Measurements from ENCODE around the gene AMN. TPM values are rescaled to one million over a fixed set of nuclear protein-coding genes. Genes with fewer than 3 reads are reported as not detected.

AMN gene
- total and polyA plus RNA-seq, 4 donors = 2.1 to 51.2 (median 8.6) TPM

DNA sequence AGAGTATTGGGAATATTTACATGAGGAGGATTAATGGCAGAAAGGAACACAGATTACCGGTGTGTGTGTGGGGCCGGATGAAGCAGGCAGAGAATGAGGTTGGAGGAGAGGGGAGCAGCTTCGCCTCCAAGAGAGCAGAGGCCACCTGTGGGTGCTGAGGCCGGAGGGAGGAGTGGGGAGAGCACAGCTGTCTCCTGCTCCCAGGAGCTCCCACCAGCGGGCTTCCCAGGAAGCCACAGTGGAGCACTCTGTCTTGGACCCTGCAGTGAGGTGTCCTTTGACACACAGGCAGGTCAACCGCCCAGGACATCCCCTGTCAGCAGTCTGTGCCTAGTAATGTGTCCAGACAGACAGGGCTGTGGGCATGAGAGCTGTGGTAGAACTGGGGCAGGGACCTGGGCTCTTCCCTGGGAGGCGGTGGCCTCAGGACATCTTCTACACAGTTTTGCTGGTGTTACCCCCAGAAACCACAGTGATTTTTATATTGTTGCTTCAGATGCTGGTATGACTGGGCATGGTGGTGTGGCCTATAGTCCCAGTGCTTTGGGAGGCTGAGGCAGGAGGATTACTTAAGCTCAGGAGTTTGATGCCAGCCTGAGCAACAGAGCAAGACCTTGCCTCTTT lies 18.5 kb upstream of the AMN start:
- Histone ChIP-seq H3K9ac (ENCODE audit: low read depth in 1 of 2, low read length in 2 of 2) (no peak overlapping the region), H3K4me3 (ENCODE audit: low read depth in 1 of 3, low read length in 3 of 3) (no peak overlapping the region), H3K9me3 (ENCODE audit: control insufficient read depth in 4 of 4, low read length in 3 of 4) (no peaks in the 10 kb centered on the region), H3K27ac (ENCODE audit: low read depth in 1 of 2, low read length in 2 of 2) (no peak overlapping the region), H3K27me3 (ENCODE audit: control insufficient read depth in 4 of 4, insufficient read depth in 4 of 4, low read length in 3 of 4) (no peaks in the 10 kb centered on the region), H3K36me3 (ENCODE audit: control insufficient read depth in 4 of 4, insufficient read depth in 3 of 4, low read depth in 1 of 4, low read length in 3 of 4) (peaks cover 0 to 34% (median 3%) of the 10 kb centered on the region in 4 donors), H3K4me1 (ENCODE audit: control insufficient read depth in 4 of 4, insufficient read depth in 4 of 4, low read length in 3 of 4) (no peaks in the 10 kb centered on the region)
- DNase-seq (ENCODE audit: low spot score) = no peak
- over 99% methylated on average over 7 of the region's 7 CpGs for WGBS
- TF ChIP-seq TAF1 (conservative IDR thresholded peaks at IDR 0.05) = no peak
- no peak for TF ChIP-seq HNF4G (IDR thresholded peaks at IDR 0.05)
- TF ChIP-seq, protein P1, sequence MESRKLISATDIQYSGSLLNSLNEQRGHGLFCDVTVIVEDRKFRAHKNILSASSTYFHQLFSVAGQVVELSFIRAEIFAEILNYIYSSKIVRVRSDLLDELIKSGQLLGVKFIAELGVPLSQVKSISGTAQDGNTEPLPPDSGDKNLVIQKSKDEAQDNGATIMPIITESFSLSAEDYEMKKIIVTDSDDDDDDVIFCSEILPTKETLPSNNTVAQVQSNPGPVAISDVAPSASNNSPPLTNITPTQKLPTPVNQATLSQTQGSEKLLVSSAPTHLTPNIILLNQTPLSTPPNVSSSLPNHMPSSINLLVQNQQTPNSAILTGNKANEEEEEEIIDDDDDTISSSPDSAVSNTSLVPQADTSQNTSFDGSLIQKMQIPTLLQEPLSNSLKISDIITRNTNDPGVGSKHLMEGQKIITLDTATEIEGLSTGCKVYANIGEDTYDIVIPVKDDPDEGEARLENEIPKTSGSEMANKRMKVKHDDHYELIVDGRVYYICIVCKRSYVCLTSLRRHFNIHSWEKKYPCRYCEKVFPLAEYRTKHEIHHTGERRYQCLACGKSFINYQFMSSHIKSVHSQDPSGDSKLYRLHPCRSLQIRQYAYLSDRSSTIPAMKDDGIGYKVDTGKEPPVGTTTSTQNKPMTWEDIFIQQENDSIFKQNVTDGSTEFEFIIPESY (IDR thresholded peaks at IDR 0.05) = no peak
- TF ChIP-seq ATF3 (IDR thresholded peaks at IDR 0.05) = no peak
- TF ChIP-seq HNF4A (conservative IDR thresholded peaks at IDR 0.05) = no peak
- no peak for TF ChIP-seq MAX (IDR thresholded peaks at IDR 0.05)
- no peak for TF ChIP-seq FOXA2 (IDR thresholded peaks at IDR 0.05)
- TF ChIP-seq, protein P2, sequence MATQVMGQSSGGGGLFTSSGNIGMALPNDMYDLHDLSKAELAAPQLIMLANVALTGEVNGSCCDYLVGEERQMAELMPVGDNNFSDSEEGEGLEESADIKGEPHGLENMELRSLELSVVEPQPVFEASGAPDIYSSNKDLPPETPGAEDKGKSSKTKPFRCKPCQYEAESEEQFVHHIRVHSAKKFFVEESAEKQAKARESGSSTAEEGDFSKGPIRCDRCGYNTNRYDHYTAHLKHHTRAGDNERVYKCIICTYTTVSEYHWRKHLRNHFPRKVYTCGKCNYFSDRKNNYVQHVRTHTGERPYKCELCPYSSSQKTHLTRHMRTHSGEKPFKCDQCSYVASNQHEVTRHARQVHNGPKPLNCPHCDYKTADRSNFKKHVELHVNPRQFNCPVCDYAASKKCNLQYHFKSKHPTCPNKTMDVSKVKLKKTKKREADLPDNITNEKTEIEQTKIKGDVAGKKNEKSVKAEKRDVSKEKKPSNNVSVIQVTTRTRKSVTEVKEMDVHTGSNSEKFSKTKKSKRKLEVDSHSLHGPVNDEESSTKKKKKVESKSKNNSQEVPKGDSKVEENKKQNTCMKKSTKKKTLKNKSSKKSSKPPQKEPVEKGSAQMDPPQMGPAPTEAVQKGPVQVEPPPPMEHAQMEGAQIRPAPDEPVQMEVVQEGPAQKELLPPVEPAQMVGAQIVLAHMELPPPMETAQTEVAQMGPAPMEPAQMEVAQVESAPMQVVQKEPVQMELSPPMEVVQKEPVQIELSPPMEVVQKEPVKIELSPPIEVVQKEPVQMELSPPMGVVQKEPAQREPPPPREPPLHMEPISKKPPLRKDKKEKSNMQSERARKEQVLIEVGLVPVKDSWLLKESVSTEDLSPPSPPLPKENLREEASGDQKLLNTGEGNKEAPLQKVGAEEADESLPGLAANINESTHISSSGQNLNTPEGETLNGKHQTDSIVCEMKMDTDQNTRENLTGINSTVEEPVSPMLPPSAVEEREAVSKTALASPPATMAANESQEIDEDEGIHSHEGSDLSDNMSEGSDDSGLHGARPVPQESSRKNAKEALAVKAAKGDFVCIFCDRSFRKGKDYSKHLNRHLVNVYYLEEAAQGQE (IDR thresholded peaks at IDR 0.05) = no peak
- TF ChIP-seq SP1 (IDR thresholded peaks at IDR 0.05) = no peak
- TF ChIP-seq EGR1 (IDR thresholded peaks at IDR 0.05; ENCODE audit: low read depth in 2 of 2) = no peak
- TF ChIP-seq YY1 (IDR thresholded peaks at IDR 0.05) = no peak
- no peak for TF ChIP-seq GABPA (IDR thresholded peaks at IDR 0.05 in 1 of 2, conservative IDR thresholded peaks at IDR 0.05 in 1 of 2)

DNA sequence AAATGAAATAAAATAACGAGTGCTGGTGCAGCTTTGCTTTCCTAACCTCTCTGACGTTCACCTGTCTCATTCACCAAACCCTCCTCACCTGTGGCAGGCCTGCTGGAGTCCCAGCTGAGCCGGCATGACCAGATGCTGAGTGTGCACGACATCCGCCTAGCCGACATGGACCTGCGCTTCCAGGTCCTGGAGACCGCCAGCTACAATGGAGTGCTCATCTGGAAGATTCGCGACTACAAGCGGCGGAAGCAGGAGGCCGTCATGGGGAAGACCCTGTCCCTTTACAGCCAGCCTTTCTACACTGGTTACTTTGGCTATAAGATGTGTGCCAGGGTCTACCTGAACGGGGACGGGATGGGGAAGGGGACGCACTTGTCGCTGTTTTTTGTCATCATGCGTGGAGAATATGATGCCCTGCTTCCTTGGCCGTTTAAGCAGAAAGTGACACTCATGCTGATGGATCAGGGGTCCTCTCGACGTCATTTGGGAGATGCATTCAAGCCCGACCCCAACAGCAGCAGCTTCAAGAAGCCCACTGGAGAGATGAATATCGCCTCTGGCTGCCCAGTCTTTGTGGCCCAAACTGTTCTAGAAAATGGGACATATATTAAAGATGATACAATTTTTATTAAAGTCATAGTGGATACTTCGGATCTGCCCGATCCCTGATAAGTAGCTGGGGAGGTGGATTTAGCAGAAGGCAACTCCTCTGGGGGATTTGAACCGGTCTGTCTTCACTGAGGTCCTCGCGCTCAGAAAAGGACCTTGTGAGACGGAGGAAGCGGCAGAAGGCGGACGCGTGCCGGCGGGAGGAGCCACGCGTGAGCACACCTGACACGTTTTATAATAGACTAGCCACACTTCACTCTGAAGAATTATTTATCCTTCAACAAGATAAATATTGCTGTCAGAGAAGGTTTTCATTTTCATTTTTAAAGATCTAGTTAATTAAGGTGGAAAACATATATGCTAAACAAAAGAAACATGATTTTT lies 17.1 kb upstream of the AMN start:
- H3K9ac ChIP-seq (ENCODE audit: low read depth in 1 of 2, low read length in 2 of 2) = no peak overlapping the region
- DNase-seq (ENCODE audit: low spot score) = no peak
- WGBS = 97% methylated on average over 38 of the region's 38 CpGs
- H3K4me1 ChIP-seq (ENCODE audit: control insufficient read depth in 4 of 4, insufficient read depth in 4 of 4, low read length in 3 of 4) = no peaks in the 10 kb centered on the region
- peaks cover 0 to 29% (median 3%) of the 10 kb centered on the region in 4 donors for H3K36me3 ChIP-seq (ENCODE audit: control insufficient read depth in 4 of 4, insufficient read depth in 3 of 4, low read depth in 1 of 4, low read length in 3 of 4)
- no peaks in the 10 kb centered on the region for H3K9me3 ChIP-seq (ENCODE audit: control insufficient read depth in 4 of 4, low read length in 3 of 4)
- H3K4me3 ChIP-seq (ENCODE audit: low read depth in 1 of 3, low read length in 3 of 3) = no peak overlapping the region
- no peaks in the 10 kb centered on the region for H3K27me3 ChIP-seq (ENCODE audit: control insufficient read depth in 4 of 4, insufficient read depth in 4 of 4, low read length in 3 of 4)
- no peak overlapping the region for H3K27ac ChIP-seq (ENCODE audit: low read depth in 1 of 2, low read length in 2 of 2)
- TF ChIP-seq MAX (IDR thresholded peaks at IDR 0.05) (no peak), NR2F2 (IDR thresholded peaks at IDR 0.05) (no peak), RXRA (IDR thresholded peaks at IDR 0.05) (no peak), JUND (IDR thresholded peaks at IDR 0.05) (no peak), FOXA2 (IDR thresholded peaks at IDR 0.05) (no peak), CTCF (IDR thresholded peaks at IDR 0.05; ENCODE audit: low read depth, low read length, missing input control) (no peak), HNF4G (IDR thresholded peaks at IDR 0.05) (no peak), EGR1 (IDR thresholded peaks at IDR 0.05; ENCODE audit: low read depth in 2 of 2) (no peak), YY1 (IDR thresholded peaks at IDR 0.05) (no peak), RAD21 (IDR thresholded peaks at IDR 0.05) (no peak), FOXA1 (IDR thresholded peaks at IDR 0.05) (no peak), HNF4A (conservative IDR thresholded peaks at IDR 0.05) (no peak)
- TF ChIP-seq, protein P2 (IDR thresholded peaks at IDR 0.05) = no peak

All from liver (tissue), 9 donors.